Central memory CD8-positive, alpha-beta T cell (primary cell): ENCODE measurements around the gene KTN1.

Source experiments
- ATAC-seq: fragments of 150-1000 bp; cut with Tn5 transposase; replicated peaks from 2 replicates; pipeline ENCODE4 v1.10.0; 2022; ENCODE audit warnings: mild to moderate bottlenecking, moderate FRiP score, moderate number of reproducible peaks; ENCODE audit not compliant: poor library complexity, severe bottlenecking; ENCODE audit errors: extremely low read depth
- DNase-seq, 2 donors: peaks; one replicate each; pipeline ENCODE4 v3.0.0; 2021; ENCODE audit warnings: low spot score in 2 of 2
- H3K27ac Mint-ChIP-seq: one replicate; pipeline ENCODE4 v1.8.0; 2022; ENCODE audit warnings: low read depth, mild to moderate bottlenecking, moderate library complexity, mixed read lengths
- H3K27me3 Mint-ChIP-seq: one replicate; pipeline ENCODE4 v1.8.0; 2022; ENCODE audit warnings: mixed read lengths
- H3K36me3 Mint-ChIP-seq: one replicate; pipeline ENCODE4 v1.8.0; 2022; ENCODE audit warnings: mild to moderate bottlenecking, moderate library complexity, mixed read lengths; ENCODE audit not compliant: insufficient read depth
- H3K4me1 Mint-ChIP-seq: one replicate; pipeline ENCODE4 v1.8.0; 2022; ENCODE audit warnings: mixed read lengths
- H3K4me3 Mint-ChIP-seq: one replicate; pipeline ENCODE4 v1.8.0; 2022; ENCODE audit warnings: mild to moderate bottlenecking, moderate library complexity, mixed read lengths
- H3K9me3 Mint-ChIP-seq: one replicate; pipeline ENCODE4 v1.8.0; 2022; ENCODE audit warnings: mixed read lengths

KTN1 gene

DNA sequence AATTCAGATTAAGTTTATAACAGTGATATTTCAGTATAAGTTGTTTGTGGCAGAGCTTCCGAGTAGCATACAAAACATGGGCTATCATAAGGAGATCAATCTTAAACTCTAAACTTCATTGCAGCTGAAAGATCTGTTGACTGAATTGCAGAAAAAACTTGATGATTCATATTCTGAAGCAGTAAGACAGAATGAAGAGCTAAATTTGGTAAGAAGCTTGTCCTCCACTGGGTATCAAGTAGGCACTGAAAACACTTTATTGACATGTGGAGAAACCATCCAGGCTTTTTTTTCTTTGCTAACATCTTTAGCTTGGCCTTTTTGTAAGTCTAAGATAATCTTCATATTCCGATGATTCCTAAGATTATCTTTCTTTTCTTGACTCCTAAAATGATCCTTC lies 93.0 kb downstream of the KTN1 start:
- DNase-seq = no peak
- H3K27me3 Mint-ChIP-seq = no peaks in the 10 kb centered on the region
- no peaks in the 10 kb centered on the region for H3K4me1 Mint-ChIP-seq
- H3K36me3 Mint-ChIP-seq = peaks cover 50% of the 10 kb centered on the region
- no peak for ATAC-seq
- no peak overlapping the region for H3K4me3 Mint-ChIP-seq
- no peaks in the 10 kb centered on the region for H3K9me3 Mint-ChIP-seq
- no peak overlapping the region for H3K27ac Mint-ChIP-seq

DNA sequence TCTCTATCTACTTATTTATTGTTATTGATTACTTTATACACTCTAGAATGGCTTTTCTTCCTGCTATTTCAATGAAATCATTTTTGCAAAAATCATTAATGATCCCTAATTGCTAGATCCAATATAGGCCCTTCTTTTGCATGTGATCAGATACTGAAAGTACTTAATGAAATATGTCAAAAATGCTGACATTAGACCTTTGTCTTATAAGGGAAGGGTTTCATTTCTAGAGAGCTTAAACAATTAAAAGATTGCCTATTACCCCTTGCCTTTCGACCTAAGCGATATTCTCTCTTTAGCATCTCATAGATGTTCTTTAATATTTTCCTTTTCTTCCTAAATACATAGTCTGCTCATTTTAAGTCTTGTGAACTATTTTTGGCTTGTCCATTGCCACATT lies 101.1 kb downstream of the KTN1 start:
- H3K27me3 Mint-ChIP-seq = no peaks in the 10 kb centered on the region
- no peaks in the 10 kb centered on the region for H3K9me3 Mint-ChIP-seq

GRCh38 chr14:55684956-55685584 lies 105.1 kb downstream of the KTN1 start:
- no peaks in the 10 kb centered on the region for H3K4me1 Mint-ChIP-seq
- H3K9me3 Mint-ChIP-seq = no peaks in the 10 kb centered on the region
- H3K27me3 Mint-ChIP-seq = no peaks in the 10 kb centered on the region
- H3K36me3 Mint-ChIP-seq = peaks cover 37% of the 10 kb centered on the region
- H3K4me3 Mint-ChIP-seq = no peak overlapping the region
- DNase-seq (no peak), ATAC-seq (no peak)
- peak overlapping the region; percentile 36 for H3K27ac Mint-ChIP-seq

More for the DNA sequence above, 101.1 kb downstream of the KTN1 start:
- Mint-ChIP-seq H3K4me3 (no peak overlapping the region), H3K36me3 (peaks cover 60% of the 10 kb centered on the region), H3K4me1 (no peaks in the 10 kb centered on the region), H3K27ac (no peak overlapping the region)
- ATAC-seq = no peak
- no peak for DNase-seq

GRCh38 chr14:55686713-55687112 lies 106.7 kb downstream of the KTN1 start:
- Mint-ChIP-seq H3K9me3 (no peaks in the 10 kb centered on the region), H3K27me3 (no peaks in the 10 kb centered on the region), H3K4me3 (no peak overlapping the region), H3K36me3 (peaks cover 26% of the 10 kb centered on the region), H3K27ac (no peak overlapping the region), H3K4me1 (no peaks in the 10 kb centered on the region)
- ATAC-seq (no peak), DNase-seq (no peak)

DNA sequence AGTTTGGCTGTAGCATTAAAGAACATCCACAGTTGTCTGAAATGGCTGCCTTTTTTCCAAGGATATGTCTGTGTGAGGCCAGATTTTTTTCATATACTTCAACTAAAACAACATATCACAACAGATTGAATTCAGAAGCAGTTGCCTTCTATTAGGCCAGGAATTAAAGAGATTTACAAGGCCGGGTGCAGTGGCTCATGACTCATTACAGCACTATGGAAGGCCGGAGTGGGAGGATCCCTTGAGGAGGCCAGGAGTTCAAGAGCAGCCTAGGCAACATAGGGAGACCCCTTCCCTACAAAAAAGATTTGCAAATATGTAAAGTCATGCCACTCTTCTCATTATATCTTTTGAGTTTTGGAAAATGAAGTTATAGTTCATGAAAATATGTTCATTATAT lies 108.6 kb downstream of the KTN1 start:
- H3K36me3 Mint-ChIP-seq = peaks cover 14% of the 10 kb centered on the region
- H3K27ac Mint-ChIP-seq = no peak overlapping the region
- H3K4me1 Mint-ChIP-seq = no peaks in the 10 kb centered on the region
- ATAC-seq (no peak), DNase-seq (no peak)
- H3K4me3 Mint-ChIP-seq = no peak overlapping the region
- H3K9me3 Mint-ChIP-seq = no peaks in the 10 kb centered on the region
- H3K27me3 Mint-ChIP-seq = no peaks in the 10 kb centered on the region

DNA sequence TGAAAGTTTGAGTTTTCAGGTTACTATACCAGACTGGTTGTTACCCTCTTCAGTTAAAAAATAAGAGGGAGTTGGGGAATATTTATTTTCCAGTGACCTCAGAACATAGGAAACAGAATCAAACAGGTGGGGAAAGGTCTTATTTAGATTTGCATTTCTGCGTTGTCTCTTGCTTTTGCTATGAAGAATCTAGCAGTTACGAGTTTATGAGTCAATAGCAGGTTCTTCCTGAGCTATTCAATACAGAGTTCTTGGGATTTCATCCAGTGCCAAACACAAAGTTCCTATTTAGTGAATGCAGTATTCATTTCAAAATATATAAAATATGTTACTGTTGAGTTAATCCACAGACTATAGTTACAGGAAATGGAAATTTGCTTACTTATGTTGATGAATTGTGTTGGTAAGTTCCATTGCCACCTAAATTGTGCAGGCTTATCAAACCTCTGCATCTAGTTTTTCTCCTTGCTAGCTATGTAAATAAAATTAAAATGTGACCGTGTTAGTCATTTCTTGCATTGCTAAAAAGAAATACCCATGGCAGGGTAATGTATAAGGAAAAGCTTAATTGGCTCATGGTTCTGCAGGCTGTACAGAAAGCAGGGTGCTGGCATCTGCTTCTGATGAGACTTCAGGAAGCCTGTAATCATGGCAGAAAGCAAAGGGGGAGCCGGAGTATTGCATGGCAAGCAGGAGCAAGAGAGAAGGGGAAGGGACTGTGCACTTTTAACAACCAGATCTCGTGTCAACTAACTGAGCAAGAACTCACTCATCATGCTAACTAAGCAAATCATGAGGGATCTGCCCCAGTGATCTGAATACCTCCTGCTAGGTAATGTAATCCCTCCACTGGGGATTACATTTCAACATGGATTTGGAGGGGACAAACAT lies 110.2 kb downstream of the KTN1 start:
- Mint-ChIP-seq H3K9me3 (no peaks in the 10 kb centered on the region), H3K4me3 (no peak overlapping the region), H3K4me1 (no peaks in the 10 kb centered on the region), H3K27ac (no peak overlapping the region), H3K36me3 (peaks cover 4% of the 10 kb centered on the region), H3K27me3 (no peaks in the 10 kb centered on the region)
- no peak for DNase-seq
- ATAC-seq = no peak

- DNase-seq = no peak
- H3K27ac Mint-ChIP-seq = no peak overlapping the region
- no peaks in the 10 kb centered on the region for H3K9me3 Mint-ChIP-seq
- no peaks in the 10 kb centered on the region for H3K4me1 Mint-ChIP-seq
- no peaks in the 10 kb centered on the region for H3K36me3 Mint-ChIP-seq
- no peak for ATAC-seq
- H3K4me3 Mint-ChIP-seq = no peak overlapping the region
- H3K27me3 Mint-ChIP-seq = no peaks in the 10 kb centered on the region
Measured at GRCh38 chr14:55691659-55692058, 111.7 kb downstream of the KTN1 start.

DNA sequence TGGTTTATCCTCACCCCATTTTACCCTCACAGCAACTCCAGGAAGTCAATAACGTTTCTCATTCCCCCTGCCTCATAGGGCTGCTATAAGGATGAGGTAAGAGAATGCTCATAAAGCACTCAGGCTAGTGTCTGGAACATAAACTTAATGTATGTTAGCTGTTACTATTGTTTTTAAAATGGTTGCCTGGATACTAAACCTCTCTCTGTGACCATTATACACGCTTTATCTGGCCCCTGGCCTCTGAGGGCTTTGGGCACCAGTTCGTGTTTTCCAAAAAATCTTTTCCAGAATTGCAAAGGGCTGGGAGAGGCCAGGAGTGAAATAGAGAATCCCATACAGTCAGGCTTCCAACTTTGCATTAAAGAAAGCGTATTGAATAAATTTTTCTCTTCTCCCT lies 113.9 kb downstream of the KTN1 start:
- Mint-ChIP-seq H3K4me1 (no peaks in the 10 kb centered on the region), H3K36me3 (no peaks in the 10 kb centered on the region), H3K27me3 (no peaks in the 10 kb centered on the region), H3K27ac (no peak overlapping the region), H3K9me3 (no peaks in the 10 kb centered on the region), H3K4me3 (no peak overlapping the region)
- no peak for ATAC-seq
- DNase-seq = no peak

GRCh38 chr14:55697414-55697861 lies 117.4 kb downstream of the KTN1 start:
- no peak overlapping the region for H3K4me3 Mint-ChIP-seq

DNA sequence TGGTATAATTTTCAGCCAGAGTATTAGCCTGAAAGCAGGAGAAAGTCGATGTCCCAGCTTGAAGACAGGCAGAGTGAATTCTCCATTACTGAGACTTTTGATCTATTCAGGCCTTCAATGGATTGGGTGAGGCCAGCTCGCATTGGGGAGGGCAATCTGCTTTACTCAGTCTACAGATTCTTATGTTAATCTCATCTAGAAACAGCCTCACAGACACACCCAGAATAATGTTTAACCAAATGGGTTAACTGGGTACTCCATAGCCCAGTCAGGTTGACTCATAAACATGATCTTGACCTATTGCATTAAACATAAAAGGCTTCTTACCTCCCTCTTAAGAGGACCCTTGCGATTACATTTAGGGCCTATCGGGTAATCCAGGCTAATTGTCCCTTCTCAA lies 118.0 kb downstream of the KTN1 start:
- Mint-ChIP-seq H3K4me3 (no peak overlapping the region), H3K36me3 (no peaks in the 10 kb centered on the region), H3K4me1 (no peaks in the 10 kb centered on the region), H3K9me3 (no peaks in the 10 kb centered on the region), H3K27me3 (no peaks in the 10 kb centered on the region), H3K27ac (no peak overlapping the region)
- DNase-seq (no peak), ATAC-seq (no peak)

More at GRCh38 chr14:55697414-55697861, 117.4 kb downstream of the KTN1 start:
- Mint-ChIP-seq H3K9me3 (no peaks in the 10 kb centered on the region), H3K27ac (no peak overlapping the region), H3K36me3 (no peaks in the 10 kb centered on the region), H3K27me3 (no peaks in the 10 kb centered on the region), H3K4me1 (no peaks in the 10 kb centered on the region)
- no peak for ATAC-seq
- no peak for DNase-seq

DNA sequence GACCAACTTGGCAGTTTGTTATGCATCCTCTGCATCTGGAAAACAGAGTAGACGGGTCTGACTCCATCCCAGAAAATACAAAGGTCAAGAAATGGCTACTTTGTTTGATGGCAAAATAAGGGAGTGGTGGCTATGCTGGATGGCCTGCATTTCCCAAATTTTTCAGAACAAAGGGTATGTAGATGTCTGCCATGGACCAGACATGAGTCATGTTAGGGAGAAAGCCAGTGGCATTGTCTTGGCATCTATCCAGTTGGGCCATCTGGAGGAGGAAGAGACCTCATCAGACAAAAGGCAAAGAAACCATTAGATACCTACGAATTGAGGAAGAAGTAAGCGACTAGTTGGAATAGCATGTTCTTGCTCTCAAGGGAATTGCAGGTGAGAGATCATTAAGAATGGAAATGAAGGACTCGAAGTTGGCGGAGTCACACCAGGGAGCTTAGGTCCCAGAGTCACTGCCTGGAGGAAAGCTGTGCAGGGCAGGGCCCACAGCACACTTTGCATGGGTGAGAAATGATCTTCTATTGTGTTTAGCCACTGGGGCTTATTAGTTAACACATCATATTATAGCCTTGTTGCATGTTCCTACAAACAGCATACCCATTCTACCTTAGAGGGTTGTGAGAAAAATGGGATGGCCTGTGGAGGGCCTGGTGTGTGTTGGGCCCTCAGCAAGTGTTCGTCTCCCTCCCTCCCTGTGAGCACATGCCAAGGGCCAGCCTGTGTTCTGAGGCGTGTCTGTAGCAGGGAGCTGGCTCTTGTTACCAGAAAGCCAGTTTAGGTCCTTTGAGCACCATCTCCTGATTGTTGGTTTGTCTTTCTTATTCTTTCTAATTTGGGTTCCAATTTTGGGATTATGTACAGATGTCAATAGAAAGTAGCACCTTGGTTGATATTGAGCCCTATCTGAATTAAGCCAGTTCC lies 119.4 kb downstream of the KTN1 start:
- no peaks in the 10 kb centered on the region for H3K27me3 Mint-ChIP-seq
- H3K27ac Mint-ChIP-seq = no peak overlapping the region
- H3K4me1 Mint-ChIP-seq = no peaks in the 10 kb centered on the region
- H3K9me3 Mint-ChIP-seq = no peaks in the 10 kb centered on the region
- H3K4me3 Mint-ChIP-seq = no peak overlapping the region
- no peak for ATAC-seq
- no peak for DNase-seq
- H3K36me3 Mint-ChIP-seq = no peaks in the 10 kb centered on the region

DNA sequence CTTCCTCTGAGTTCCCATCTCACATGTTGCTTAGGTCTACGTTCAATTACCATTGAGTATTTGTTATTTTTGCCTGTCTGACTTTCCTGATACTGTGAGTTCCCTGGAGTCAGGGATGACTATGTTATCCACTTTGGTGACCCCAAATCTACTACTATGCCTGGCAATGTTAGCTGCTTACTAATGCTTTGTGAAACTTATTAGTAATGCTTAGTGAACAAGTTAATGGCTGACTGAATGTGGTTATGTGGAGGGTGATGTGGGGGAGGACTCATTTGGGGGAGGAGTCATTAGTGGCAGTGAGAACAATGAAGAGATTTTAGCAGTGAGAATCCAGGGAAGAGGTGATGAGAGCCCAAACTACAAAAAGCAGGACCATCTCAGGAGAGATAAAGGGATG lies 121.6 kb downstream of the KTN1 start:
- Mint-ChIP-seq H3K9me3 (no peaks in the 10 kb centered on the region), H3K4me3 (no peak overlapping the region), H3K36me3 (no peaks in the 10 kb centered on the region), H3K4me1 (no peaks in the 10 kb centered on the region), H3K27me3 (no peaks in the 10 kb centered on the region), H3K27ac (no peak overlapping the region)
- no peak for DNase-seq
- ATAC-seq = no peak
